Measurements from ENCODE around the gene STYXL1.

Gene STYXL1

DNA sequence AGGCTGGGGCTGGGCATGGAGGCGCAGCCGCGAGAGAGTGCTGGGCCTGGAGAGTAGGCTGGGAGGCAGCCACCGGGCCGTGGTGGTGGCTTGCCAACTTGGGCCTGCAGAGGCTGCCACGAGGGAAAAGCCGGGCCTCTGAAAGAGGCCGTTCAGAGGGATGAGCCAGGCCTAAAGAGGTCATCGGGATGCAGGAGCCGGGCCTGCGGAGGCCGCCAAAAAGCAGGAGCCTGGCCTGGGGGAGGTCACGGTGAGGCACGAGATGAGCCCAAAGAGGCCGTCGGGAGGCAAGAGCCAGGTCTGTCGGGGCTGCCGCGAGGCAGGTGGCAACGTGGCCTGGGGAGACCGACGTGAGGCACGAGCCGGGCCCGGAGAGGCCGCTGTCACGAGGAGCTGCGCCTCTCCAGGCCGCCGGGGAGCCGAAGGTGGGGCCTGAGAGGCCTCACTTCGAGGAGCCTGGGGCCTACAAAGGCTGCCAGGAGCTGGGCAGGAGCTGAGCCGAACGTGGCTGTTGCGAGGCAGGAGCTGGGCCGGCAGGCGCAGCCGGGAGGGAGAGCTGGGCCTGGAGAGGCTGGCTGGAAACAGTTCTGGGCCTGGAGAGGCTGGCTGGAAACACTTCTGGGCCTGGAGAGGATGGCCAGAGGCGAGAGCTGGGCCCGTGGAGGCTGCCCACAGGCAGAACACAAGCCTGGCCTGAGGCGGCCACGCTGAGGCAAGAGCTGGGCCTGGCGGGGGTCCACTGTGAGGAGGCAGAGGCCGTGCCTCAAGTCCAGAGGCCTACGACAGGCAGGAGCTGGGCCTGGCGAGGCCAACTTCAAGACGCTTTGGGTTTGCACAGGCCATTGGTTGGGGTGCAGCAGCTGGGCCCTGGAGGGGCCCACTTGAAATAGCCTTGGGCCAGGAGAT, 24.7 kb upstream of the STYXL1 start:
- no peak overlapping the region for H3K4me3 ChIP-seq (replicated peaks; ENCODE audit: low read depth, low read length)
- no peak for TF ChIP-seq CTCF (IDR thresholded peaks at IDR 0.05; ENCODE audit: low read length, missing control alignments)
- DNase-seq (ENCODE audit: low read depth) = no peak

- DNase-seq (ENCODE audit: low read depth) = peak; percentile 34
- no peak for TF ChIP-seq CTCF (IDR thresholded peaks at IDR 0.05; ENCODE audit: low read length, missing control alignments)
- H3K4me3 ChIP-seq (replicated peaks; ENCODE audit: low read depth, low read length) = no peak overlapping the region
These were observed 23.8 kb upstream of the STYXL1 start for GRCh38 chr7:76071316-76072242.

DNA sequence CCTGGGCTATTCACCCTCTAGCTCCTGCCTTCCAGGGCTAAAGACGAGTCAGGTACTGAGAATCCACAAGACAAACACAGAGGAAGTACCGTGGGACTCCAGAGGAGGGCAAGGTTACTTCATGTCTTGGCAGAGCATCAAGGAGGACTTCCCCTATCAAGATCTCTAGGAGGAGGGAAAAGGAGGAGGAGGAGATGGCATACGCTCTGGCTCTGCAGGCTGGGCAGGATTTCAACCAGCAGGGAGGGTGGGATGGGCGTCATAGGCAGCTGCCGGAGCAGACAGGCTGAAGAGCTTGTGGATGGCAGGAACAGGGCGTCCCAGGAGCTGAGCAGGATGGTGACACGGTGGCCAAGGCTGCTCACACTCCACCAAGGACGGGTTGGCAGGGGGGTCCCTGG, 21.4 kb upstream of the STYXL1 start:
- H3K4me3 ChIP-seq (replicated peaks; ENCODE audit: low read depth, low read length) = no peak overlapping the region
- peak; percentile 93 for DNase-seq (ENCODE audit: low read depth)
- TF ChIP-seq CTCF (IDR thresholded peaks at IDR 0.05; ENCODE audit: low read length, missing control alignments) = peak; percentile 51

DNA sequence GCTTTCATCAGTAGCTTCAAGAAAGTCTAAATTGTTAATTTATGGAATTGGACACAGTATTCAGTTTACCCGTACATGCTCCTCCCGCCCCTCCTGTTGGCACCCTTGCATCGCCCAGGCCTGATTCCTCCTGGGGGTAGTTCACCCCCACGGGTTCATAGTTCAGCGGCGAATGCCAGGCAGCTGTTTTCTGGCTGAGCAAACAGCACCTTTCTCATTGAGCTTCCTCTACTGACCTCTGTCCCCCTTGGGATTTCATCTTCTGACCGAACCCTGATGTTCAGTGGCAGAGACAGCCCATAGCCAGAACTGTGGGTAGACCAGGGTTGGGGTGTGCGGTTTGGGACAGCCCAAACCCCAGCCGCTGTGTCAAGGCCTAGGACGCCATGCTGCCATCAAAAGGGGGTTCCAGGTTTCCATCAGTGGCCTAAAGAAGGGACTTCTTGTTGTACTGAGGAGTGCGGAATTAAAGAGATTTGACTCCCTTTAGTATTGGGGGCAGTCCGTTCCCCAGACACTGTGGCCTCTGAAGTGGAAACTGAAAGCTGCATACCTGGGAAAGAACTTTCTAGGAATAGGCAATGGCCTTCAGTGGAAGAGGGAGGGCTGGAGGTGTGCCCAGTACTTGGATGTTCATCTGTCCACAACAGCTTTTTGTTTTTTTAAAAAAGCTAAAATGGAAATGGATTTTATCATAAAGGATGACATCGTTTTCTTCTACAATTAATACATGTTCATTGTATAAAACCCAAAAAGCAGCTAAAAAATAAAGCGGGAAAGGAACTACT, 19.1 kb upstream of the STYXL1 start:
- no peak for TF ChIP-seq CTCF (IDR thresholded peaks at IDR 0.05; ENCODE audit: low read length, missing control alignments)
- no peak for DNase-seq (ENCODE audit: low read depth)
- H3K4me3 ChIP-seq (replicated peaks; ENCODE audit: low read depth, low read length) = no peak overlapping the region

DNA sequence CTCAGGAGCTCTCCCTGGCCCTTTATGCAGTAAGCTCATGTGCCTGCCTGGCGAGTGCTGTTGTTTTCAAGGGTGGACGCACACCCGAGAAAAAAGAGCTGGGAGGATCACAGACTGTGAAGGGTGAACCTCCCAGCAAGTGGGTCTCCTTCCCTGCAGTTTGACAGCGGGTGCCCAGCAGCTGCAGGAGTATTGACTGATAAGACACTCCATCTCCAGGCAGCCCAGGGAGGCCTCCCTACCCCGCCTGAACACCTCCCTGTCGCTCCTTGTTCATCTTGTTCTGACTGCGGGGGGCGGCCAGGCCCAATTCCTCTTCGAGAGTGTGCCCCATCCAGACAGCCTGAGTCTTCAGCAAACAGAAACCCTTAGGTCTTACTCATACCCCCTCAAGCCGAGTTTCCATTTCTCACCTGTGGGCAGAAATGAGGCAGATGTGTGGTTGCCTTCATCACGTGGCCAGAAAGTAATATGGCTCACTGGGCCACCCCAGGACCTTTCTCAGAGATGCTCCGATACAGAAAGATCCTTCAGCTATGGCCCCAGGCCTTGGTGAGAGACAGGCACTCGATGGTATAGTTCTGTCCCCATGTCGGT, 17.3 kb upstream of the STYXL1 start:
- TF ChIP-seq CTCF (IDR thresholded peaks at IDR 0.05; ENCODE audit: low read length, missing control alignments) = no peak
- no peak overlapping the region for H3K4me3 ChIP-seq (replicated peaks; ENCODE audit: low read depth, low read length)
- no peak for DNase-seq (ENCODE audit: low read depth)
